Pancreas (tissue), 10 donors: ENCODE results near the gene ANKH. TPM values are rescaled to one million over a fixed set of nuclear protein-coding genes. Genes with fewer than 3 reads are reported as not detected.

Experiments
- ATAC-seq, 4 donors: fragments of 200-7000 bp; cut with Tn5 transposase; one replicate each; pipeline versions ENCODE4 v1.8.0 to v1.9.1; 2020; ENCODE audit warnings: mild to moderate bottlenecking in 4 of 4, moderate library complexity in 4 of 4
- DNase-seq, 6 donors: peaks; one replicate each; pipeline ENCODE4 v3.0.0-alpha.2; 2020
- FAIRE-seq: peaks from 2 replicates; lab custom pipeline; 2012; peaks lifted over from hg19 to GRCh38; lab: Jason Lieb, UNC
- H3K27ac ChIP-seq, 4 donors: fragments of 200-600 bp; sonication (generic); 1 replicate in 3 of 4; 2 replicates in 1 of 4; pipeline versions ENCODE4 v1.5.0 to v1.8.0; 2020
- H3K27me3 ChIP-seq, 4 donors: fragments of 200-600 bp; one replicate each; pipeline ENCODE4 v1.8.0; 2021
- H3K36me3 ChIP-seq, 3 donors: fragments of 200-600 bp; sonication (generic) in 1 of 3; one replicate each; pipeline versions ENCODE4 v1.5.0 to v1.8.0; 2020 to 2021
- H3K4me1 ChIP-seq, 3 donors: fragments of 200-600 bp; one replicate each; pipeline ENCODE4 v1.8.0; 2021
- H3K4me3 ChIP-seq, 4 donors: fragments of 200-600 bp; sonication (generic) in 2 of 4; one replicate each; pipeline versions ENCODE4 v1.5.0 to v1.8.0; 2020 to 2021
- H3K9me3 ChIP-seq, 4 donors: fragments of 200-600 bp; one replicate each; pipeline ENCODE4 v1.8.0; 2021
- CTCF ChIP-seq, 4 donors: fragments of 200-600 bp; sonication (generic) in 3 of 4; IDR thresholded peaks; one replicate each; pipeline versions ENCODE4 v1.5.0 to v1.8.0; 2021; ENCODE audit warnings: antibody characterized with exemption in 4 of 4
- whole genome bisulfite sequencing, 2 donors: extraction: QIAGEN DNeasy Blood & Tissue Kit; methylation state at CpG; one replicate each; pipeline ENCODE4 v1.1.7; 2013; 5-methylcytosine and 5-hydroxymethylcytosine counted together
- intact Hi-C, 3 donors: fragments of 100-400 bp; cut with DNase I; formaldehyde crosslinking; loops; one replicate each; pipeline versions ENCODE4 v1.11.1 to v1.14.2; 2022
- polyA plus RNA-seq, 2 donors: library from polyadenylated mRNA; stranded (reverse); fragments of 200-250 nt; gene quantifications; one replicate each; pipeline ENCODE4 v1.2.3, GENCODE V29; 2013
- total RNA-seq, 6 donors: library from RNA; stranded (reverse); fragmentation: NEBNext Ultra II Directional in 4 of 6; extraction: Animal tissue kit (Norgen Biotek cat#: 25700) in 4 of 6; gene quantifications; one replicate each; pipeline versions ENCODE4 v1.2.1 to v1.2.4, GENCODE V29; 2021 to 2023
- donor health status: healthy with polysubstance abuse.
- donor health status: DM: no; HTN: no; CAD: no; lungs with moderate emphysema.
- donor health status: DM: no; HTN: no; CAD: no.
- donor health status: control.
- donor health status: control.
- donor health status: Bipolar disorder and iron deficiency.
- donor health status: DM: yes; HTN: yes; CAD: no.
- donor health status: DM: no; HTN: no; CAD: no.
- donor health status: DM: no; HTN: no; CAD: no.
- donor health status: DM: yes; HTN: yes; CAD: no.

Gene ANKH
- total and polyA plus RNA-seq, 8 donors = 11.8 to 48.6 (median 37.7) TPM

GRCh38 chr5:14752497-14753071 lies 119.0 kb downstream of the ANKH start:
- H3K27me3 ChIP-seq = no peaks in the 10 kb centered on the region
- H3K4me3 ChIP-seq = no peak overlapping the region
- no peaks in the 10 kb centered on the region for H3K4me1 ChIP-seq
- H3K27ac ChIP-seq = no peak overlapping the region
- no peak for ATAC-seq
- no peaks in the 10 kb centered on the region for H3K36me3 ChIP-seq
- intact Hi-C loops = no loop called here
- WGBS, 2 donors = 79 to 82% methylated on average over 6 of the region's 6 CpGs
- no peak for FAIRE-seq
- TF ChIP-seq CTCF (IDR thresholded peaks at IDR 0.05) = no peak
- H3K9me3 ChIP-seq = no peaks in the 10 kb centered on the region
- DNase-seq = no peak

GRCh38 chr5:14750712-14751111 lies 120.9 kb downstream of the ANKH start:
- WGBS, 2 donors = 91 to 95% methylated on average over 5 of the region's 5 CpGs

GRCh38 chr5:14749579-14750101 lies 121.9 kb downstream of the ANKH start:
- FAIRE-seq = no peak
- Histone ChIP-seq H3K4me3 (no peak overlapping the region), H3K27me3 (no peaks in the 10 kb centered on the region), H3K9me3 (no peaks in the 10 kb centered on the region), H3K36me3 (peaks cover 0 to 5% (median 0%) of the 10 kb centered on the region in 3 donors), H3K27ac (no peak overlapping the region), H3K4me1 (no peaks in the 10 kb centered on the region)
- no peak for ATAC-seq
- no peak for DNase-seq
- 85 to 86% methylated on average over 4 of the region's 4 CpGs for WGBS, 2 donors
- intact Hi-C loops = no loop called here
- no peak for TF ChIP-seq CTCF (IDR thresholded peaks at IDR 0.05)

More at GRCh38 chr5:14750712-14751111, 120.9 kb downstream of the ANKH start:
- intact Hi-C loops = no loop called here
- no peak for FAIRE-seq
- no peak for DNase-seq
- Histone ChIP-seq H3K36me3 (peaks cover 0 to 3% (median 0%) of the 10 kb centered on the region in 3 donors), H3K27ac (no peak overlapping the region), H3K4me3 (no peak overlapping the region), H3K27me3 (no peaks in the 10 kb centered on the region), H3K9me3 (no peaks in the 10 kb centered on the region), H3K4me1 (no peaks in the 10 kb centered on the region)
- no peak for ATAC-seq
- TF ChIP-seq CTCF (IDR thresholded peaks at IDR 0.05) = no peak

GRCh38 chr5:14748180-14748900 lies 123.2 kb downstream of the ANKH start:
- intact Hi-C loops = no loop called here
- FAIRE-seq = no peak

More at GRCh38 chr5:14748180-14748900, 123.2 kb downstream of the ANKH start:
- Histone ChIP-seq H3K9me3 (no peaks in the 10 kb centered on the region), H3K4me1 (no peaks in the 10 kb centered on the region), H3K36me3 (peaks cover 0 to 5% (median 0%) of the 10 kb centered on the region in 3 donors), H3K4me3 (no peak overlapping the region), H3K27ac (no peak overlapping the region), H3K27me3 (no peaks in the 10 kb centered on the region)
- 88 to 91% methylated on average over 12 of the region's 12 CpGs for WGBS, 2 donors
- no peak for DNase-seq
- no peak for ATAC-seq
- no peak for TF ChIP-seq CTCF (IDR thresholded peaks at IDR 0.05)
